HCT116 (cell line): Measurements from ENCODE around the gene GPLD1.

Source experiments
- CEBPB ChIP-seq: IDR thresholded peaks from 2 replicates; pipeline ENCODE4 v1.6.1; 2012; ENCODE audit warnings: low read depth
- ELF1 ChIP-seq: IDR thresholded peaks from 2 replicates; pipeline ENCODE4 v1.6.1; 2012; ENCODE audit warnings: low read depth, borderline replicate concordance
- EZH2 ChIP-seq: fragments of 200-600 bp; sonication (generic); IDR thresholded peaks from 2 replicates; pipeline ENCODE4 v1.6.1; 2017; ENCODE audit warnings: antibody characterized with exemption, mixed run types
- POLR2A ChIP-seq: IDR thresholded peaks from 2 replicates; pipeline ENCODE4 v1.7.0; 2011; ENCODE audit warnings: borderline replicate concordance; ENCODE audit not compliant: insufficient read depth, insufficient read length; ENCODE audit errors: extremely low read depth
- POLR2AphosphoS5 ChIP-seq: IDR thresholded peaks from 2 replicates; pipeline ENCODE4 v1.6.1; 2011; ENCODE audit warnings: mild to moderate bottlenecking, low read depth, low read length, moderate library complexity
- RAD21 ChIP-seq: IDR thresholded peaks from 2 replicates; pipeline ENCODE4 v1.6.1; 2012; ENCODE audit warnings: low read depth, mild to moderate bottlenecking
- YY1 ChIP-seq: IDR thresholded peaks from 2 replicates; pipeline ENCODE4 v1.6.1; 2011; ENCODE audit warnings: low read length, low read depth, moderate library complexity, mild to moderate bottlenecking; ENCODE audit not compliant: insufficient replicate concordance; ENCODE audit errors: extremely low read depth
- ZNF274 ChIP-seq: fragments of 200-500 bp; sonication (Bioruptor generic); IDR thresholded peaks from 2 replicates; pipeline ENCODE4 v1.6.1; 2014; ENCODE audit warnings: mild to moderate bottlenecking, low read depth, low read length, inconsistent platforms
- TF ChIP-seq, protein P1 (sequence below): IDR thresholded peaks from 2 replicates; pipeline ENCODE4 v1.6.1; 2012; ENCODE audit warnings: low read depth
- TF ChIP-seq, protein P2 (sequence below), 3 experiments: fragments of 200-600 bp in 1 of 3; sonication (generic) in 1 of 3; IDR thresholded peaks in 2 of 3; conservative IDR thresholded peaks in 1 of 3; 2 replicates each; pipeline ENCODE4 v1.5.1; 2012 to 2017; ENCODE audit warnings: low read depth in 2 of 3, low read length in 2 of 3, antibody characterized with exemption in 1 of 3, borderline replicate concordance in 1 of 3, control low read depth in 1 of 3, mild to moderate bottlenecking in 1 of 3, mixed read lengths in 1 of 3, mixed run types in 1 of 3, moderate library complexity in 1 of 3; ENCODE audit not compliant: insufficient read depth in 1 of 3

DNA sequence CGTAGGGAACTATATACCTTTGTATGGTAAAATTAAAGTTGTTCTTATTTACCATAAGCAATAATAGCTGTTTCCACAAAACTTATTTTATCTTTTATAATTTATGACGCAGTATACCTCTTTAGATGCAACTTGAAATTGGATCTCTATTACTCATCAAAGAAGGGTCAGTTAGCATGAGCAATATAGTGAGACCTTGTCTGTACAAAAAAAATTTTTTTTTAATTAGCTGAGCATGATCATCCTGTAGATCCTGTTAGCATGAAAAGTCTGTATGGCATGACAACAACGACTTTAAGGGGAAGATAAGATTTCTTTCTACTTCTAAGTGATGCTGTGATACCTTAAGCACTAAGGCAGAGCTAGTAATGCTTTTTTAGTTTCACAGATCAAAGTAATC is 11.3 kb upstream of the GPLD1 start:
- TF ChIP-seq POLR2AphosphoS5, result no peak
- TF ChIP-seq EZH2, result no peak
- TF ChIP-seq, protein P1, sequence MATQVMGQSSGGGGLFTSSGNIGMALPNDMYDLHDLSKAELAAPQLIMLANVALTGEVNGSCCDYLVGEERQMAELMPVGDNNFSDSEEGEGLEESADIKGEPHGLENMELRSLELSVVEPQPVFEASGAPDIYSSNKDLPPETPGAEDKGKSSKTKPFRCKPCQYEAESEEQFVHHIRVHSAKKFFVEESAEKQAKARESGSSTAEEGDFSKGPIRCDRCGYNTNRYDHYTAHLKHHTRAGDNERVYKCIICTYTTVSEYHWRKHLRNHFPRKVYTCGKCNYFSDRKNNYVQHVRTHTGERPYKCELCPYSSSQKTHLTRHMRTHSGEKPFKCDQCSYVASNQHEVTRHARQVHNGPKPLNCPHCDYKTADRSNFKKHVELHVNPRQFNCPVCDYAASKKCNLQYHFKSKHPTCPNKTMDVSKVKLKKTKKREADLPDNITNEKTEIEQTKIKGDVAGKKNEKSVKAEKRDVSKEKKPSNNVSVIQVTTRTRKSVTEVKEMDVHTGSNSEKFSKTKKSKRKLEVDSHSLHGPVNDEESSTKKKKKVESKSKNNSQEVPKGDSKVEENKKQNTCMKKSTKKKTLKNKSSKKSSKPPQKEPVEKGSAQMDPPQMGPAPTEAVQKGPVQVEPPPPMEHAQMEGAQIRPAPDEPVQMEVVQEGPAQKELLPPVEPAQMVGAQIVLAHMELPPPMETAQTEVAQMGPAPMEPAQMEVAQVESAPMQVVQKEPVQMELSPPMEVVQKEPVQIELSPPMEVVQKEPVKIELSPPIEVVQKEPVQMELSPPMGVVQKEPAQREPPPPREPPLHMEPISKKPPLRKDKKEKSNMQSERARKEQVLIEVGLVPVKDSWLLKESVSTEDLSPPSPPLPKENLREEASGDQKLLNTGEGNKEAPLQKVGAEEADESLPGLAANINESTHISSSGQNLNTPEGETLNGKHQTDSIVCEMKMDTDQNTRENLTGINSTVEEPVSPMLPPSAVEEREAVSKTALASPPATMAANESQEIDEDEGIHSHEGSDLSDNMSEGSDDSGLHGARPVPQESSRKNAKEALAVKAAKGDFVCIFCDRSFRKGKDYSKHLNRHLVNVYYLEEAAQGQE, result no peak
- TF ChIP-seq RAD21, result no peak
- no peak for TF ChIP-seq POLR2A
- TF ChIP-seq, protein P2, sequence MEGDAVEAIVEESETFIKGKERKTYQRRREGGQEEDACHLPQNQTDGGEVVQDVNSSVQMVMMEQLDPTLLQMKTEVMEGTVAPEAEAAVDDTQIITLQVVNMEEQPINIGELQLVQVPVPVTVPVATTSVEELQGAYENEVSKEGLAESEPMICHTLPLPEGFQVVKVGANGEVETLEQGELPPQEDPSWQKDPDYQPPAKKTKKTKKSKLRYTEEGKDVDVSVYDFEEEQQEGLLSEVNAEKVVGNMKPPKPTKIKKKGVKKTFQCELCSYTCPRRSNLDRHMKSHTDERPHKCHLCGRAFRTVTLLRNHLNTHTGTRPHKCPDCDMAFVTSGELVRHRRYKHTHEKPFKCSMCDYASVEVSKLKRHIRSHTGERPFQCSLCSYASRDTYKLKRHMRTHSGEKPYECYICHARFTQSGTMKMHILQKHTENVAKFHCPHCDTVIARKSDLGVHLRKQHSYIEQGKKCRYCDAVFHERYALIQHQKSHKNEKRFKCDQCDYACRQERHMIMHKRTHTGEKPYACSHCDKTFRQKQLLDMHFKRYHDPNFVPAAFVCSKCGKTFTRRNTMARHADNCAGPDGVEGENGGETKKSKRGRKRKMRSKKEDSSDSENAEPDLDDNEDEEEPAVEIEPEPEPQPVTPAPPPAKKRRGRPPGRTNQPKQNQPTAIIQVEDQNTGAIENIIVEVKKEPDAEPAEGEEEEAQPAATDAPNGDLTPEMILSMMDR (IDR thresholded peaks at IDR 0.05 in 2 of 3, conservative IDR thresholded peaks at IDR 0.05 in 1 of 3; ENCODE audit: borderline replicate concordance in 1 of 3, insufficient read depth in 1 of 3, low read depth in 2 of 3, low read length in 2 of 3), result no peak
- no peak for TF ChIP-seq ELF1
- no peak for TF ChIP-seq ZNF274
- TF ChIP-seq YY1, result no peak
- TF ChIP-seq CEBPB, result no peak
